Cerebellar nuclear complex (tissue), 1 donor: ENCODE results near the gene HMGB3.
"Not testable (repeated sequence)": the region's sequence is repeated elsewhere in the genome, so short reads cannot be mapped to it uniquely, and the experiment has no call there.

Source experiments
- DNase-seq, 2 experiments: peaks; one replicate each; lab custom pipeline; 2025; lab: John Stamatoyannopoulos, UW

Gene HMGB3

DNA sequence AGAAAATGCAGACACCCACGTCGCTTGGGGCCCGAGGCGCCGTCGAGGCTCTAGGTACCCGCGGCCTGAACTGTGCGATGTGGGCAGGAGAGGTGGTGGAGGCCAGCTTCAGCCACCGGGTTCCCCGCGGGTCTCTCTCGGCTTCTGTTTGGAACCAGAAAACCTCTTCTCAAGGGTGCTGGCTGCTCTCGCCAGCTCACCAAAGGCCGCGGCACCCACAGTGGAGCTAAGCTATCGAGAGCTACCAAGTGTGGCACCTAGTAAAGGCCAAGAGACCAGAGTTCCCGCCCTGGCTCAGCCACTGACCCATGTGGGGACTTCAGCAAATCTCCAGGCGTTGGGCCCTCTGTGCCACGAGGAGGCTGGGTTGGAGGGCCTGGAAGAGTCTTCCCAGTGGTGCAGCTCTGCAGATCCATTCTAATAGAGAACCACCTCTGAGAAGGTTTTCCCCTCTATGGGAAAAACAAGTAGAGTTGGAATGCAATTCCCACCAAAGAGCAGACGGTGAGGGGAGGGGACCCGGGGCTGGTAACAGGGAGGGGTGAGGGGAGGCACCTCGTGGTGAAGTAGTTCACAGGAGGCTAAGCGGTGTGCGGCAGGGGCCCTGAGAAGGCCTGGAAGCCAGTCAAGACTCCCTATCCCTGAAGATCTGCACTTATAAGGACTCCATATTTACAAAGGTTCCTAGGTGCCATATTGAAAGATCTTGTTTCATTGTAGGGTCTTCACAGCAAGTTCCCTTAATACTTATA lies 5.5 kb upstream of the HMGB3 start:
- no peak for DNase-seq

DNA sequence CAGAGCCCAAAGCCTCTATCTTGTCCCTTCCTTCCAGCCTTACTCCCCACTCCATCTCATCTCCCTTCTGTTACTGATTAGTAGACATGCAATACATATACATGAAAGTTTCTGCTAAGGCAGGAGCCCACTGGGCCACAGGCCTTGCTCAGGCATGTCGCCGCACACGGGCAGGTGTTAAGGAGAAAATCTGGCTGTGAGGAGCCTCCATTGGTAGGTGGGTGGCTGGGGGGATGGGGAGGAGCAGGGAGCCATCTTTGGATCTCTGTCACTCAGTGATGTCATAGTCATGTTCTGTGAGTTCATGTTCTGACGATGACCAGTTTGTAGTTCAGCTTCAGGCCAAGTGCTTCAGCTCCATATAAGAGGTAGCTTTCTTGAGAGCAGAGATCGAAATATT lies 2.9 kb upstream of the HMGB3 start:
- no peak for DNase-seq

DNA sequence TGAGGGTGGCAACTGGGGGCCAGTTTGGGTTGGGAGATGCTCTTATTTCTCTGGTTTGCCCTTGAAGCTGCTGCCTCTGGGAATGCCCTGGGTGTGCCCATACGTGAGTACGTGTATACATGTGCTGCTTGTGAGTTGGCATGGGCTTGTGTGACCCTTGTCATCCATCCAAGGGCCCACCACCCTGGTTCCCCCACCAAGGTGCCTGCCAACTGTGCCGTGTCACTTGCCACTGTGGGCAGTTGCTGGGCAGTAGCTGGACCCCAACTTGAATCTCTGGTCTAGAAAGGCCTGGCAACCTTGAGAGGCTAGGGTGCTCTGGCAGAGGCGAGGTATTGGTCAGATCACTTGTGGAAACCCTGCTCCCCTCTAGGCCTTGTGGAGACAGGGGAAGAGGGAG lies 2.4 kb upstream of the HMGB3 start:
- no peak for DNase-seq

DNA sequence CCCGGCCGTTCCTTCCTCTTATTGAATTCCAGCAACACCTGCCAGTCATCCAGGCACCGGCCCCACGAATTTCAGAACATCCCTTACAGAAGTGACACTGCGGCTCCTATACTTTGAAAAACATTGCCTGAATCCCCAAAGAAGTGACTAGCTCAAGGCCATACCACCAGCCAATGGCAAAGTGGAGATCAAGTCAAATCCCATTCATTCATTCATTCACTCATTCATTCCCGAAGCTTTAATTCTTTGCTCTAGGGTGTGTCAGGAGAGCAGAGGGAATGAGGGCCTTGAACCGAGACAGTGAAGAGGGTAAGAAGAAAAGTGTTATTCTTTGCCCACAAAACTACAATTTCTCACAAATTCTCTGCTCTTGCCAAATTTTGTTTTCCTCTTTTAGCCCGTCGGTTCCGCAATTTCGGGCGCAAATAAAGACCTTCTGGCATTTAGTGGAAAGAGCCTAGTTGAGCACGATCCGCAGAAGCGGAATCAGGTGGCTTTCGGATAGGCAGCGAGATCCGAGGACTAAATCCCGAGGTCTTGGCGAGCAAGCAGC lies 824 bp upstream of the HMGB3 start:
- DNase-seq = no peak

DNA sequence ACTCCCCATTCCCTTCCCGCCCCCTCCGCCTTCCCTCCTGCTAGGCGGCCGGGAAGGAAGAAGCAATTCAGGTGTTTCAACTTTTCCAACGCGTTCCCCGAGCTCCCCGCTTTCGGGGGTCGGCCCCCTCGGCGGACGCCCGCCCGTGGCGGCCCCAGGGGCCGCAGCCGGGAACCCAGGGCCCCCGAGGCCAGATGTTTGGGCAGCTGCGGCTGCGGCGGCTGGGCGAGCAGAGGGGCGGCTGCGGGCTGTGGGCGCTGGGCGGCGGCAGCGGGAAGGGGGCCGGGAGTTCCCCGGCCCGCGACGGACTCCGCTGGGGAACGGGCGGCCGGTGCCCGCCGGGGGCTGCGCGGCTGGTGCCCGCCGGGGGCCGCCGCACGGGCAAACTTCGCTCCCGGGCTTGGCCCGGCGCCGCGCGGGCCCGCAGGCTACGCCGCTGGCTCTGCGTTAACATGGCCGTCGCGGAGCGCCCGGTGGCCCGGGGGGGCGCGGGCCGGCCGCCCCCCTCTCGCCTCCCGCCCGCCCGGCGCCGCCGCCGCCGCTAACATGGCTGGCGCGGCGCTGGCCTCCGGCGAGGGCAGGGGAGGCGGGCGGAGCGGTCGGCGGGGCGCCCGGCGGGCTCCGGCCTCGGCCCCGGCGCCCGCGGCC lies 510 bp downstream of the HMGB3 start:
- no peak for DNase-seq

DNA sequence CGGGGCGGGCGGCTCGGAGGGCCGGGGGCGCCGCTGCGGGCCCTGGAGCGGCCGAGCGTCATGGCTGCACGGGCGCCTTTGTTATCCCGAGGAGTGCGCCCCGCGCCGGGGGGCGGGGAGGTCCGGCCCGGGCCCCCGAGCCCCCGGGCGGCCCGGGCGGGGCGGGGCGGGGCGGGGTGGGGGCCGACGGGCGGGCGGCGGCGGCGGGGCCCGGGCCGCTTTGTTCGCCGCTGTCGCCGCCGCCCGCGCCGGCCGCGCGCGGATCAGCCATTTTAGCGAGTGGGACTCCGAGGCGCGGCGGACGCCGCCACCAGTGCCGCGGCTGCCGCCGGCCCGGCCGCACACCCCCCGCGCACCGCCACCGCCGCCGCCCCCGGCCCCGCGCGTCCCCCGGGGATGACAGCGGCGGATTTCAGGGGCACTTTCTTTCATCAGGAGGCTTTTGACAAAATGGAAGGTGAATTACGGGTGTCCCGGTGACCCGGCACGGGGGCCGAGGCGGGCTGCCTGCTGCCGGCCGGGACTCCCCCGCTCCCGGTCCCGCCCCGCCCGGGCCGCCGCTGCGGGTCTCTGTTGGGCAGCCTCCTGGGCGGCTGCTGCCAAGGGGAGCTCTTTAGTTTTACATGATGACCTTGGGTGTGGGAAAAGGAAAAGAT lies 1.2 kb downstream of the HMGB3 start:
- DNase-seq = no peak

DNA sequence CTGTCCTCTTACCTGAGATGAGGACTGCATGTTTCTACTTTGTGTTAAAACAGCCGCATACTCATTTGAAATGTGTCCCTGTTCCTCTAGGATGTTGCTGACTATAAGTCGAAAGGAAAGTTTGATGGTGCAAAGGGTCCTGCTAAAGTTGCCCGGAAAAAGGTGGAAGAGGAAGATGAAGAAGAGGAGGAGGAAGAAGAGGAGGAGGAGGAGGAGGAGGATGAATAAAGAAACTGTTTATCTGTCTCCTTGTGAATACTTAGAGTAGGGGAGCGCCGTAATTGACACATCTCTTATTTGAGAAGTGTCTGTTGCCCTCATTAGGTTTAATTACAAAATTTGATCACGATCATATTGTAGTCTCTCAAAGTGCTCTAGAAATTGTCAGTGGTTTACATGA lies 4.6 kb downstream of the HMGB3 start:
- DNase-seq = not testable (repeated sequence)

DNA sequence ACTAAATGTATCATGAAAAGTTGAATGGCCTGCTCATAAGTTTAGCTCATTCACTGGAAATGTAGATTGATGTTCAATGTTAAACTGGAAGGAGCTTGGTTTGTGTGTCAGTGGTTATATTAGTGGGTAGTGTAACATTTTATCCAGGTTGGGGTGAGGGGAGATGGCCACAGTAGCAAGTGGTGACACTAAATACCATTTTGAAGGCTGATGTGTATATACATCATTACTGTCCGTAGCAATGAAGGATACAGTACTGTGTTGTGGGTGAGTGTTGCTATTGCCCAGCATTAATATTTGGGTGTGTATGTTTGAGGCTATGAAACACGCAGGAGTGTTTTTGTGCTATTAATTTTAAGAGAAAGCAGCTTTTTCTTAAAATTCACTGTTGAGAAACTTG lies 6.3 kb downstream of the HMGB3 start:
- no peak for DNase-seq

DNA sequence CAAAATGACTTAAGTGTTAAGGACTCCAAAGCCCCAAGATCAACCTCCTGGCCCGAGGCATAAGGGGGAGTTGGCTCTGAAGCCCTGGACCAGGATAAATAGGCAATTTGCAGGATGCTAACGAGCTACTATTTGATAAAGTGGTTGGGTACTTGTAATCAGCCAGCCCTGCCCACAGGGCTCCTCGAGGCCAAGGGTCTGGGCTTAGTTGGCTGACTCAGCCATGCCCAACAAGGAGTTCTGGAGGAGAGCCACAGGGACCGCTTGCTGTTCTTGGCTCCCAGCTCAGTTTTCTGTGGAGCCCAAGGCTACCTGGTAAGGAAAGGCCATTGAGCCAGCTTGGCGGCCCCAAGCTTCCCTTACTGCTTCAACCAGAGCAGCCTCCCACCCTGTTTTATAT lies 7.8 kb downstream of the HMGB3 start:
- no peak for DNase-seq

DNA sequence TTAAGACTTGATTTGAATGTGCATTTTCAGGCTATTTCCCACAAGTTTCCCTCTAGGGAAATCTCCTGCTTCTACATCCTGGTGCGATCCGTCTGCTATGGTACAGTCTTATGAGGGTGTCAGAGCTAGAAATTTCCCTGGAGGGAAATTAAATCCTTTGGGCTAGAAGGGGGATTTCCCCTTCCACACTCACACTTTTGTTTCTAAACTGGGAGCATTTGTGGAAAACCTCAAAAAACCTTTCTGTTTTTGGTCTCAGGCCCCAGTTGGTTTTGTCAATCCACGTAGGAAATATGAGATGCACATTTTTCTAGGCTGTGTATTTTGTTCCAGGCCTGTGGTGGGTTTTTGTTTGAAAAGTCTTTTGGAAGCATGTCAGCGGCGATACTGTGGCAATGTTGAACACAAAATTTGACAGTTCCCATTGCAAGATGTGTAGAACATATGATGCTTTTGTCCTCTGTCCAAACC lies 17.8 kb downstream of the HMGB3 start:
- no peak for DNase-seq

DNA sequence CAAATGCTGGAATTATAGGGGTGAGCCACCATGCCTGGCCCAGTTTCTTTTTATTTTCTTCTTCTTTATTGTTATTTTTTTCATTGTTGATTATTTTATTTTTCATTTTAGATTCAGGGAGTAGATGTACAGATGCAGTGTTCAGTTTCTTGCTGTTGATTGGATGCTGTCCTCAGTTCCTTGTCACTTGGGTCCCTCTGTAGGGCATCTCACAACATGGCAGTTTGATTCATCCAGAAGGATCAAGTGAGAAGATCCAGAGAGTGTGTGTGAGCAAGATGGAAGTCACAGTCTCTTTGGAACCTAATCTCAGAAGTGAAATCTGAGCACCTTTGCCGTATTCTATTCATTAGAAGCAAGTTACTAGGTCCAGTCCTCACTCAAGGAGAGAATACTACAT lies 20.9 kb downstream of the HMGB3 start:
- DNase-seq = no peak

DNA sequence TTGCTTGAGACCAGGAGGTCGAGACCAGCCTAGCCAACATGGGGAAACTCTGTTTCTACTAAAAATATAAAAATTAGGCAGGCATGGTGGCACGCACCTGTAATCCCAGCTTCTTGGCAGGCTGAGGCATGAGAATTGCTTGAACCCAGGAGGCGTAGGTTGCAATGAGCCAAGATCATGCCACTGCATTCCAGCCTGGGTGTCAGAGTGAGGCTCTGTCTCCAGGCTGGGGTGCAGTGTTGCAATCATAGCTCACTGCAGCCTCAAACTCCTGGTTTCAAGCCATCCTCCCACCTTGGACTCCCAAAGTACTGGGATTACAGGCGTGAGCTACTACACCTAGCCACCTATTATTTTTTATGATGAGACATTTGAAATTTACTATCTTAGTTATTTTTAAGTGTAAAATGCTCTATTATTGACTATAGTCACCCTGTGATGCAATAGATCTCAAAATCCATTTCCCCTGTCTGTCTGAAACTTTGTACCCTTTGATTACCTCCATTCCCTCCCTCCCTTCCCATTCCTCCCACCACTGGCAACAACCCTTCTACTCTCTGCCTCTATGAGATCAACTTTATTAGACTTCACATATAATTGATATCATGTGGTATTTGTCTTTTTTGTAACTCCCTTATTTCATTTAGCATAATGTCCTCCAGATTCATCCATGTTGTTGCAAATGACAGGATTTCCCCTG lies 23.4 kb downstream of the HMGB3 start:
- DNase-seq = no peak

DNA sequence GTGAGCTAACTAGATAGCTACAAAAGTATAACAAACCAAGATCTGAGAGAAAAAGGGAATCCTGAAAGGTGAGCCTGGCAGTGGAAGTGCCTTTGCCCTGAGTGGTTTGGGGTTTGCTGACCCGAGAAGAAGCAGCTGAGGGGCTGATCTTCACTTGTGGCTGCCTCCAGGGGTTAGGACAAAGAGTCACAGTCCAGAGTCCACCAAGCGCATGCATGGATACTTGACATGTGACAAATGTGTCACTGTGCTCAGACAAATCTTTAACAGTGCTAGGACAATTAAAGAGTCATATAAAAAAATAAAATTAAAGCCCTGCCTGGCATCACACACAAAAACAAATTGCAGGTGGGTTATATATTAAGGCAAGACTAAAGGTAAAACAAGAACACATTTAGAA lies 26.4 kb downstream of the HMGB3 start:
- no peak for DNase-seq

DNA sequence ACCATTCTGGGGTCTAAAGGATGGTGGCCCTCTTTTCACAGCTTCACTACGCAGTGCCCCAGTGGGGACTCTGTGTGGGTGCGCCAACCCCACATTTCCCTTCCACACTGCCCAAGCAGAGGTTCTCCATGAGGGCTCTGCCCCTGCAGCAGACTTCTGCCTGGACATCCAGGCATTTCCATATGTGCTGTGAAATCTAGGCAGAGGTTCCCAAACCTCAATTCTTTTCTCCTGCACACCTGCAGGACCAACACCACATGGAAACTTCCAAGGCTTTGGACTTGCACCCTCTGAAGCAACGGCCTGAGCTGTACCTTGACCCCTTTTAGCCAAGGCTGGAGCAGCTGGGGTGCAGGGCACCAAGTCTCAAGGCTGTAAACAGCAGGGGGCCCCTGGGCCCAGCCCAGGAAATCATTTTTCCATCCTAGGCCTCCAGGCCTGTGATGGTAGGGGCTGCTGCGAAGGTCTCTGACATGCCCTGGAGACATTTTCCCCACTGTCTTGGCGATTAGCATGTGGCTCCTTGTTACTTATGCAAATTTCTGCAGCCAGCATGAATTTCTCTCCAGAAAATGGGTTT lies 30.1 kb downstream of the HMGB3 start:
- no peak for DNase-seq

DNA sequence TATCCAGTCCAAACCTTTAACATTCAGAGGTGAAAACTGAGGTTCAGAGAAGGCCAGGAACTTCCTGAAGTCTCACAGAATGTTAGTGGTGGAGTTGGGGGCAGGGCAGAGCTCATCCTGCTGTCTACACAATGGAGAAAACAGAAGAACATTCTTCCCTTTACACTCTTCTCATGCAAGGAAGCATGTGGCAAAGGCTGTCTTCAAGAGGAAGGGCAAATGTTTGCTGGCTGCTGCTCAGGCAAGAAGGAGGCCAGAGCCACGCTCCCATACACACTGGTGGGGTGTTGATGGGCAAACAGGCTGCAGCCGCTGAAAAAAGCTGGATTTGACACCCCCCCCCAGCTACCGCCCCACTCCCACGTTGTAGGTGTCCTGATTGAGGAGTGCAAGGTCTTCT lies 32.5 kb downstream of the HMGB3 start:
- DNase-seq = no peak

DNA sequence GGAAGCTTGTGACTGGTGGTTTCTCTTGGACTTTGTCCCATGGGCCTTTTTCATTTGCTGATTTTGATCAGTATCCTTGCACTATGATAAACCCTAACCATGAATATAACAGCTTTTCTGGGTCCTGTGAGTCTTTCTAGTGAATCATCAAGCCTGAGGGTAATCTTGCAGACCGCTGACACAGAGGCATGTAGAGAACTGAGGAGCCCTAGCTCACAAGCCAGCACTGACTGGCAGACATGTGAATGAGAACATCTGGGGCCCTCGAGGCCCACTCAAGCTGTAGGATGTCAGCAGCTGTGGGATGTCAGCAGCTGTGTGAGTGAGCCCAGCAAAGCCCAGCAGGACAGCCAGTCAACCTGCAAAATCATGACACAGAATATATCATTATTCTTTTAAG lies 36.7 kb downstream of the HMGB3 start:
- no peak for DNase-seq

DNA sequence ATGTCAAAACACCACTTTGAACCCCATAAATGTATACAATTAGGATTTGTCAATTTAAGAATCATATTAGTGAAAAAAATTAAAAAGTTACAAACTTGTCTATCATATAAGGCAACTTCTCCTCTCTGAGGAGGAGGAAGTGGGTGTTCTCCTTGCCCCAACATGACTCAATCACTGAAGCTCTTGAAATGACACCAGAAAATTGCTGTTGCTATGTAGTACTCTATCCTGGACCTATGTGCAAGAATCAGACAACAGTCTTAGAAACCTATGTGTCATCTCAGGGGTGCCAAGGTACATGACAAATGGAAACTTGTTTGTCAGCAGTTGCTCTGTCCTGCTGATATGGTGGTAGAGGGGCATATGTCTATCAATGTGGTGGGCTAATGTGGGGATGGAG lies 47.7 kb downstream of the HMGB3 start:
- no peak for DNase-seq

DNA sequence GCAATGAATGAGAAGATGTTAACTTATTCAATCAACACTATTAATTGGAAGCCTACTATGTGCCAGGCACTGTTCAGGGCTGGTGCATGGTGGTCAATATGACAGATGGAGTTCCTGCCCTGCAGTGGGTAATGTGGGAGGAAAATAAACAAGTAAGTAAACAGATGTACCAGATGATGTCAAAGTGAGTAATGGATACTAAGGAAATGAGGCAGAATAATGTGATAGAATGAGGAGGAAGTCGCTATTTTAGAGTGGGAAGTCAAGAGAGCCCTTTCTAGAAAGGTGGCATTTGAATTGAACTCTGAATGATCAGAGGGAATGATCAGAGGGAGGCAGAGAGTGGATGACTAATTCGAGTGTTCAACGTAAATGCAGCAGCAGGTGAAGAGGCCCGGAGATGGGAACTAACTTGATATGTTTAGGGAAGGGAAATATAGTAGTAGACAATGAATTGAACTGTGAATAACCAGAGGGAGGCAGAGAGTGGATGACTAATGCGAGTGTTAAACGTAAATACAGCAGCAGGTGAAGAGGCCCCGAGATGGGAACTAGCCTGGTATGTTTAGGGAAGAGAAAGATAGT lies 48.3 kb downstream of the HMGB3 start:
- DNase-seq = no peak

DNA sequence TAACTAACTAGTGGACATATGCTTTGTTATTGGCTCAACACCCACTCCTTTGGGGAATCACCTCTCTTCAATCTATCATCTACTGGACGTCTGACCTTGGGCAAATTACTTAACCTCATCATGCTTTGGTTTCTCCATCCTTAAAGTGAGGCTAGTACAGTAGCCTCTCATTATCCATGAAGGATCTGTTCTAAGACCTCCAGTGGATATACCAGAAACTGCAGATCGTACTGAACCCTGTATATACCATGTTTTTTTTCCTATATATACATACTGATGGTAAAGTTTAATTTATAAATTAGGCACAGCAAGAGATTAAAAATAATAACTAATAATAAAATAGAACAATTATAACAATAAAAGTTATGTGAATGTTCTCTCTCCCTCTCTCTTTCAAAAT lies 56.2 kb downstream of the HMGB3 start:
- no peak for DNase-seq
